SK-N-SH (cell line): ENCODE results near the gene GPC5. TPM values are rescaled to one million over a fixed set of nuclear protein-coding genes. Genes with fewer than 3 reads are reported as not detected.

Experiments
- CTCF ChIA-PET: fragments of 300-600, 350-600 bp; formaldehyde crosslinking; extraction: SDS; loops from one replicate; lab custom pipeline; 2021; lab: Yijun Ruan, JAX
- POLR2A ChIA-PET: fragments of 350-600 bp; sonication (Branson Sonifier 250); formaldehyde crosslinking; extraction: SDS; loops from one replicate; lab custom pipeline; 2020; ENCODE audit warnings: antibody characterized with exemption, inconsistent platforms; lab: Yijun Ruan, JAX
- DNase-seq: peaks from one replicate; pipeline ENCODE4 v3.0.0; 2012
- H2AFZ ChIP-seq: fragments of 200-600 bp; sonication (generic); 2 replicates; pipeline ENCODE4 v1.8.1; 2016; ENCODE audit warnings: antibody characterized with exemption, mild to moderate bottlenecking, low read depth
- H3F3A ChIP-seq: fragments of 200-600 bp; sonication (generic); replicated peaks from 2 replicates; pipeline ENCODE3; 2016; ENCODE audit warnings: antibody characterized with exemption, mild to moderate bottlenecking; ENCODE audit not compliant: insufficient read depth
- H3K27ac ChIP-seq, 2 experiments: fragments of 200-500 bp in 1 of 2; fragments of 200-600 bp in 1 of 2; sonication (Bioruptor generic) in 1 of 2; sonication (generic), shearing (Covaris generic) in 1 of 2; 2 replicates each; pipeline versions ENCODE4 v1.5.1 to v1.6.1; 2014 to 2016; ENCODE audit warnings: low read depth in 2 of 2, inconsistent platforms in 1 of 2, low read length in 1 of 2, mild to moderate bottlenecking in 1 of 2, mixed read lengths in 1 of 2
- H3K27me3 ChIP-seq: fragments of 200-600 bp; sonication (generic), shearing (Covaris generic); 2 replicates; pipeline ENCODE4 v1.6.1; 2016; ENCODE audit warnings: mixed run types; ENCODE audit not compliant: insufficient read depth
- H3K36me3 ChIP-seq, 2 experiments: fragments of 200-500 bp in 1 of 2; fragments of 200-600 bp in 1 of 2; sonication (Bioruptor generic) in 1 of 2; sonication (generic) in 1 of 2; replicated peaks in 1 of 2; 2 replicates each; pipeline versions ENCODE3 to v1.5.1; 2014 to 2016; ENCODE audit warnings: low read length in 1 of 2, mild to moderate bottlenecking in 1 of 2; ENCODE audit not compliant: insufficient read depth in 2 of 2, control insufficient read depth in 1 of 2
- H3K4me1 ChIP-seq, 2 experiments: fragments of 200-500 bp in 1 of 2; fragments of 200-600 bp in 1 of 2; sonication (Bioruptor generic) in 1 of 2; sonication (generic), shearing (Covaris generic) in 1 of 2; 2 replicates each; pipeline versions ENCODE4 v1.5.1 to v1.6.1; 2014 to 2016; ENCODE audit warnings: low read depth in 1 of 2, low read length in 1 of 2, mixed run types in 1 of 2; ENCODE audit not compliant: insufficient read depth in 2 of 2, control insufficient read depth in 1 of 2
- H3K4me2 ChIP-seq: fragments of 200-600 bp; sonication (generic), shearing (Covaris generic); 2 replicates; pipeline ENCODE4 v1.6.1; 2017; ENCODE audit warnings: mixed run types
- H3K4me3 ChIP-seq, 2 experiments: fragments of 200-500 bp in 1 of 2; fragments of 200-600 bp in 1 of 2; sonication (Bioruptor generic) in 1 of 2; sonication (generic), shearing (Covaris generic) in 1 of 2; 2 replicates each; pipeline versions ENCODE4 v1.5.1 to v1.8.1; 2014 to 2016; ENCODE audit warnings: low read depth in 2 of 2, inconsistent platforms in 1 of 2, low read length in 1 of 2, mild to moderate bottlenecking in 1 of 2, mixed read lengths in 1 of 2, moderate library complexity in 1 of 2
- H3K79me2 ChIP-seq: fragments of 200-600 bp; sonication (generic); 2 replicates; pipeline ENCODE4 v1.8.1; 2017; ENCODE audit warnings: mild to moderate bottlenecking; ENCODE audit not compliant: insufficient read depth
- H3K9ac ChIP-seq: fragments of 200-600 bp; sonication (generic); 2 replicates; pipeline ENCODE4 v1.6.1; 2017; ENCODE audit warnings: mixed run types
- H3K9me2 ChIP-seq: fragments of 200-600 bp; sonication (generic); 2 replicates; pipeline ENCODE4 v1.6.1; 2017; ENCODE audit warnings: mixed run types
- H3K9me3 ChIP-seq: fragments of 200-600 bp; sonication (generic); 2 replicates; pipeline ENCODE4 v1.6.1; 2017; ENCODE audit warnings: mixed run types, mild to moderate bottlenecking, moderate library complexity
- H4K20me1 ChIP-seq: fragments of 200-600 bp; sonication (generic); 2 replicates; pipeline ENCODE4 v1.6.1; 2017; ENCODE audit warnings: mild to moderate bottlenecking, mixed run types; ENCODE audit not compliant: insufficient read depth
- CHD2 ChIP-seq: fragments of 150-350 bp; IDR thresholded peaks from 2 replicates; pipeline ENCODE4 v1.6.1; 2018; ENCODE audit warnings: low read length; ENCODE audit not compliant: partially characterized antibody
- CTCF ChIP-seq: fragments of 200-600 bp; sonication (generic); IDR thresholded peaks from 2 replicates; pipeline ENCODE4 v1.6.1; 2017; ENCODE audit warnings: antibody characterized with exemption, mild to moderate bottlenecking, moderate library complexity
- ELF1 ChIP-seq: IDR thresholded peaks from 2 replicates; pipeline ENCODE4 v1.4.0; 2012
- EP300 ChIP-seq, 2 experiments: IDR thresholded peaks; 2 replicates each; pipeline versions ENCODE4 v1.4.0 to v1.6.1; 2012; ENCODE audit warnings: borderline replicate concordance in 1 of 2, low read depth in 1 of 2, low read length in 1 of 2
- GABPA ChIP-seq: IDR thresholded peaks from 2 replicates; pipeline ENCODE4 v1.4.0; 2012; ENCODE audit warnings: low read depth, mild to moderate bottlenecking
- GATA2 ChIP-seq: sonication (generic); formaldehyde crosslinking; IDR thresholded peaks from 2 replicates; pipeline ENCODE4 v1.5.0; 2020; ENCODE audit warnings: mild to moderate bottlenecking, missing genetic modification reagents
- JUND ChIP-seq: IDR thresholded peaks from 2 replicates; pipeline ENCODE4 v1.4.0; 2012
- RCOR1 ChIP-seq: fragments of 150-350 bp; IDR thresholded peaks from 2 replicates; pipeline ENCODE4 v1.6.1; 2017; ENCODE audit warnings: antibody characterized with exemption, low read length
- RXRA ChIP-seq: IDR thresholded peaks from 2 replicates; pipeline ENCODE4 v1.4.0; 2012; ENCODE audit warnings: low read depth, mild to moderate bottlenecking, borderline replicate concordance
- SMC3 ChIP-seq: IDR thresholded peaks from 2 replicates; pipeline ENCODE4 v1.6.1; 2012; ENCODE audit warnings: low read depth, low read length, improper control_type of control experiment
- TCF12 ChIP-seq: IDR thresholded peaks from 2 replicates; pipeline ENCODE4 v1.4.0; 2012
- TEAD4 ChIP-seq: IDR thresholded peaks from 2 replicates; pipeline ENCODE4 v1.4.0; 2012; ENCODE audit warnings: mild to moderate bottlenecking, borderline replicate concordance; ENCODE audit not compliant: insufficient read depth
- WGBS: methylation state at CpG from one replicate; pipeline ENCODE4 v1.1.6; 2017; ENCODE audit warnings: low lambda C conversion rate; 5-methylcytosine and 5-hydroxymethylcytosine counted together
- polyA plus RNA-seq, 3 experiments: library from polyadenylated mRNA; depleted of rRNA; stranded (reverse); fragments of >200 nt; gene quantifications; 2 replicates each; pipeline ENCODE4 v1.2.3, GENCODE V29; 2012

The GPC5 gene
- polyA plus RNA-seq, 1 of the 3 experiments (the other 2 are of a cell fraction), result 0.03 TPM

- no peak overlapping the region for H3K27ac ChIP-seq
- no peak for TF ChIP-seq EP300 (IDR thresholded peaks at IDR 0.05; ENCODE audit: borderline replicate concordance in 1 of 2, low read depth in 1 of 2, low read length in 1 of 2)
- H3K79me2 ChIP-seq, result no peaks in the 10 kb centered on the region
- H3K9me2 ChIP-seq, result no peaks in the 10 kb centered on the region
- no peaks in the 10 kb centered on the region for H3F3A ChIP-seq
- no peaks in the 10 kb centered on the region for H3K36me3 ChIP-seq
- no peaks in the 10 kb centered on the region for H3K9me3 ChIP-seq
- no peaks in the 10 kb centered on the region for H3K27me3 ChIP-seq
- no peak overlapping the region for H3K4me2 ChIP-seq
- no peak for DNase-seq
- H3K9ac ChIP-seq, result no peak overlapping the region
- POLR2A ChIA-PET, result no interaction called here
- no peaks in the 10 kb centered on the region for H4K20me1 ChIP-seq
- H3K4me1 ChIP-seq, result peaks cover 0 to 3% of the 10 kb centered on the region in 2 experiments; a peak in 1 of 4 replicates
- CTCF ChIA-PET, result no interaction called here
- 81% methylated on average over 2 of the region's 2 CpGs for WGBS
- H3K4me3 ChIP-seq, result no peak overlapping the region
- no peak overlapping the region for H2AFZ ChIP-seq
Measured at GRCh38 chr13:91649456-91649855, 251.0 kb downstream of the GPC5 start.

- Histone ChIP-seq H3K9me3 (no peaks in the 10 kb centered on the region), H2AFZ (no peak overlapping the region), H3K27ac (no peak overlapping the region), H3K4me3 (no peak overlapping the region), H4K20me1 (no peaks in the 10 kb centered on the region), H3K27me3 (no peaks in the 10 kb centered on the region), H3K79me2 (no peaks in the 10 kb centered on the region), H3K4me2 (no peak overlapping the region), H3F3A (no peaks in the 10 kb centered on the region), H3K9me2 (no peaks in the 10 kb centered on the region), H3K4me1 (no peaks in the 10 kb centered on the region), H3K36me3 (no peaks in the 10 kb centered on the region), H3K9ac (no peak overlapping the region)
- DNase-seq, result no peak
- 33% methylated on average over 10 of the region's 10 CpGs for WGBS
- ChIA-PET CTCF (no interaction called here), POLR2A (no interaction called here)
- no peak for TF ChIP-seq CHD2
- no peak for TF ChIP-seq GABPA
- no peak for TF ChIP-seq JUND
- TF ChIP-seq RXRA, result no peak
- TF ChIP-seq CTCF, result no peak
- TF ChIP-seq RCOR1, result no peak
- TF ChIP-seq ELF1, result no peak
- no peak for TF ChIP-seq TCF12
- TF ChIP-seq GATA2, result no peak
- no peak for TF ChIP-seq TEAD4
- TF ChIP-seq SMC3, result no peak
- TF ChIP-seq, all 33 proteins: peak for 0
Measured at GRCh38 chr13:91652404-91653301, 254.2 kb downstream of the GPC5 start.
